HuH-7 (cell line): ENCODE results near the gene MUC21.

ENCODE experiments used
- DNase-seq: peaks from one replicate; pipeline ENCODE4 v3.0.0; 2011; ENCODE audit warnings: low spot score

The MUC21 gene

DNA sequence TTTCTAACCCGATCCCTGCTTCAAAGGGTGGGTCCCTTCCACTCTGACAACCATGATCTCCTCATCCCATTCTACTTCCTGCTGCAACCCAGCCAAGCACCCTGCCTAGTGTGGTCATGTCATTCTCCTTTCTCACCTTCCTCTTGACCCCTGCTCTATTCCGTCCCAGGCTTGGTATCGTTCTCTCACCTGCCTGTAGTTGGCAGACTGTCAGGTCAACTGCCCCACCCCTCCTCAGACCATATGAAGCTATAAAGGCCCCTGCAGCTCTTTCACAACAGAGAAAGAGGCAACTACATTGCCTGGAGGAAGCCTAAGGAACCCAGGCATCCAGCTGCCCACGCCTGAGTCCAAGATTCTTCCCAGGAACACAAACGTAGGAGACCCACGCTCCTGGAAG, at the start of gene MUC21:
Gene MUC21, plus strand, starts transcription at position 280 of the 400 bp plus-strand sequence. CDS start 241 bp downstream, outside the sequence.
- no peak for DNase-seq

DNA sequence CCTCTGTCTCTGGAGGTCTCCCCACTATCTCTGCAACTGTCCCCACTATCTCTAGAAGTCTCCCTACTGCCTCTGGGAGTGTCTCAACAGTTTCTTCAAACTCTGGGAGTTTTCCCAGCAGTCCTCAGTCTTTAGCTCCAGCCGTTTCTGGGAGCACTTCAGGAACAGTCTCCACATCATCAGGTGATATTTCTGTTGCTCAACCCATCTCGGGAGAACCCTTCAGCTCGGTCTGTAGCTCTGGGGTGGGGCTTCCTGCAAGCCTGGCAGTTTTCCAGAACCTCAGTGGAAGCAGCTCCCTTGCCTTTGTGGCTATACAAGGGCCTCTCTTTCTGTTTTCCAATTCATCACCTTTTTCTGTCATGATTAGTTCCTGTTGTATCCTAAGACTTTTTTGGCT, 48.5 kb upstream of the MUC21 start:
- no peak for DNase-seq

DNA sequence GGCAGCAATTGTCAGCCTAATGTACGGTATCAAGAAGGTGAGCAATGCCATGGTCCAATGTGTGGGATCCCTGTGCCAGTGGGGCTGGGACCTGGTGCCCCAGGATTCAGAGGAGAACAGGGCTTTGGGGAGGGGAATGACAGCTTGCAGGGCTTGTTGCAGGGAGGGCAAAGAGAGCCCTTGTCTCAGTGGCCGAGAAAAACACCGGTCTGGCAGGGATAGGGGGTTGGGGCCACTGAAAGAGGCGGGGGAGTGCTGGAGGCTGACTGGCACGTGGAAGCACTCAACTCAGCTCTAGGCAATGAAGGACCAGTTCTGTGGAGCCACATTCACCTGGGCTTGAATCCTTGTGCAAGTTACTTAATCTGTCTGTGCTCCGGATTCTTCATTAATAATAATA, 46.3 kb upstream of the MUC21 start:
- DNase-seq = no peak

DNA sequence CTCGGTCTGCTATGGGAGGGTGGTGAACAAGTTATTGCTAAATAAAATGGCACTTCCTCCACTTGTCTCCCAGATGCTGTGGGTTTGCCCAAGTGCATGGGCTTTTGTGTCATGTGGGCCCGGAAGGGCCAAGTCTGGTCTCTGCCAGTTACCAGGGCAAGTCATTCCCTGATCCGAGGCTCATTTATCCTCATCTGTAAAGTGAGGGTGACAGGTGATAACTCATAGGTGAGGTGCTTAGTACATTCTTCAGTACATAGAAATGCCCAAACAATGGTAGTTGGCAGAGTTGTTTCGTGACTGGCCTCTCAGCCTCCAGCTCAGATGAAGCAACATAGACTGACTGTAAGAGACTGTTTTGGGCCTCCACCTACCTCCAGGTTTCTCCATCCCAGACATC, 44.8 kb upstream of the MUC21 start:
- no peak for DNase-seq

DNA sequence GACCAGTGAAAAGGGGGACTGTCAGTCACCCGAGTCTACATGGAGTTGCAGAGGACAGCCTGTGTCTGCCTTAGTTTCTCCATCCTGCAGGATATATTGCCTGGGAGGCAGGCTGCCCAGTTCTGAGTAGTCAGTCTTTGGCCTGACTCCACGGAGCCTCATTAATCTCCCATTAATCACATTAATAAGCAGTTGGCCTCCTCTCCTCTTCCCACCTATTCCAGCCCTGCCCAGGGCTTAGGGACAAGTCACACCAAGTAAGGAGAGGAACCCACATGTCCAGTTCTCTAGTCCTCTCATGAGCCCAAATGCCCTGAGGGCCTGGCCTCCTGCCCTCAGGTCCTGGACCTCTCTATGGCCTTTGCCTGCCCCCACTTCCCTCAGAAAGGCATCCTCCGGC, 44.0 kb upstream of the MUC21 start:
- DNase-seq = no peak

DNA sequence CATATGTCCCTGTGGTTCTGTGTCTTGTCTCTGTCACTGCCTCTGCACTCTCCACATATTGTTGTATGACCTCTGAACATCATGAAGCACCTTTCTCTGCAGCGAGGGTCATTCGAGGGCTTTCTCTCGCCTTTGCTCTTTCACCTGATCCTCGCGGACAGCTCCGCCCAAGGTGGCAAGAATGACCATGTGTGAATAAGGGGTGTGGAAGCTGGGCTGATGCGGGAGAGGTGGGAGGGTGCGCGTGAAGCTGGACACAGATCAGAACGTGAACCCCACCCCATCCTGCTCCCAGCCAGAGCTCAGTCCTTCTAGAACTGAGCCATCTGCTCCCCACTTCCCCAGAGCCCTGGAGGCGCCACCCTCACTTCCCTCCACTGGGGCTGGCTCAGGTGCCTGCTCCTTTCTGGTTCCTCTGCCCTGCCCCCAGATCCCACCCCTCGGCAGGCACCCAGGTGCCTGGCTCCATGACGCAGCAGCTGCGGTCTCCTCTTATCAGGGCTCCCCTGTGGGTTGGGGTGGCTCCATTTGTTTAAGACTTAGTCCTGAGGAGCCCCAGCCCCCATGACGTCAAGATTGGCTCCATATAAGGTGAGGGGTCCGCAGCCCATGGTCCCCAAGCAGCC, 43.0 kb upstream of the MUC21 start, which contains the start of gene MUCL3:
Gene MUCL3, plus strand, starts transcription at position 613 of the 626 bp plus-strand sequence. CDS start 27 bp downstream, outside the sequence.
- DNase-seq = no peak

DNA sequence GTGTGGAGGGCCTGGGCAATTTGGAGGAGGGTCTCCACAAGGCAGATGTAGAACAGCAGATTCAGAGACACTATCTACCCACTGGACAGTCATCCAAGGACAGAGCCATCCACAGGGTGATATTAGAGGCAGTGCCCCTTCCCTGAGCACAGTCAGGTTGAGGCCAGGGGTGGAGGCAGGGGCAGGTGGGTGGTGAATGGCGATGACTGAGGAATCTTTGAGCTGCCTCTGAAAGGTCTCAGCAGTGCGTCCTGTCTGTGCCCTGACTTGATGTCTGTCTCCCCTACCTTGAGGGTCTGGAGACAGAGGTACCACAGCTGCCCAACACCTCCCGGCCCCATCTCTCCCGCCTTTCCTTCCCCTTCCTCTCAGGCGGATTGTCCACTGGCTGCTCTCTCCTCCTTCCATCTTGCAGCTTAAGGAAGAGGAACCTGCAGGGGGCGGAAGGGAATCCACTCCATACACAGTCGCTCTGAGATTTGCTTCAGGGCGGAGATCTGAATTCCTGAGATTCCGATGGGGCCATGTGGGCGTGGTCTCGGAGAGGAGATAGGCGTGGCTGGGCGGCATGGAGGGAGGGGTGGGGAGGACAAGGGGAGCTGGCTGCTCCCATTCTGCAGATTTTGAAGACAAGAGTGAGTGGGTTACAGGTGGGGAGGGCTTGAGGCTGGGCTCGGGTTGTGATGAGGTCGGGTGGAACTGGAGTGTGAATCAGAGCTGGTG, 41.0 kb upstream of the MUC21 start:
- DNase-seq = peak; percentile 67

DNA sequence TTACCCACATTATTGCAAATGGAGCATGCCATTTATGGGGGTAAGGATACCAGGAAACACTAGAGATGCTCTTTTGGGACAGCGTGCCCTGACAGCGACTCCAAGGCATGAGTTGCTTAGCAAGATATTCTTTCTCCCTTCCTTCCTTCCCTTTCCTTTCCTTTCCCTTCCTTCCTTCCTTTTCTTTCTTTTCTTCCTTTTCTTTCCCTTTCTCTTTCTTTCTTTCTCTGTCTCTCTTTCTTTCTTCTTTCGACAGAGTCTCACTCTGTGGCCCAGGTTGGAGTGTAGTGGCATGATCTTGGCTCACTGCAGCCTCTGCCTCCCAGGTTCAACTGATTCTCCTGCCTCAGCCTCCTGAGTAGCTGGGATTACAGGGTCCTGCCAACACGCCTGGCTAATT, 39.5 kb upstream of the MUC21 start:
- no peak for DNase-seq

DNA sequence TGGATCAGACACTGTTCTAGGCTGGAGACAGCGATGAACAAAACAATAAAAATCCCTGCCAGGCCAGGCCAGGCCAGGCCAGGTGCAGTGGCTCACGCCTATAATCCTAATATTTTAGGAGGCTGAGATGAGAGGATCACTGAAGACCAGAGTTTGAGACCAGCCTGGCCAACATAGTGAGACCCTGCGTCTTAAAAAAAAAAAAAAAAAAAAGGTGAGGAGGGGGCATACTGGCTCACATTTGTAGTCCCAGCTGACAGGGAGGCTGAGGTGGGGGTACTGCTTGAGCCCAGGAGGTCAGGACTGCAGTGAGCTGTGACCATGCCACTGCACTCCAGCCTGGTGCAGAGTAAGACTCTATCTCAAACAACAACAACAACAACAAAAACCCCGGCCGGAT, 38.2 kb upstream of the MUC21 start:
- DNase-seq = no peak

DNA sequence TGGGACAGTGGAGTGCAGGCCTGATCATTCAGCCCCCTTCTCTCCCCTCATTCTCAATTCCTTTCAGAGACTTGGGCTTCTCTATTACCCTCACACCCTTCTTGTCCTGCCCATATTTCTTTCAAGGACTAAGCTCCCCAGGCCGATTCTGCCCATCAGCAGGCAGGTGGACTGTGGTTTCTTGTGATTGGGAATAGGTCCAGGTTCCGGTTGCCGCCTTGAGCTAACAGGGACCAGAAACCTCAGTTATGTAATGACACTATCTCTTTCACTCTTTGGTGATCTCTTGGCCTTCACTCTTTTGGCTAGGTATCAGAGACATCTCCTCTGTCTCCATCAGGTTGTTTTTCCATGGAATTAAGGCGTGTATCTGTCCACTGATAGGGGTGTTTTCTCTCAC, 36.3 kb upstream of the MUC21 start:
- no peak for DNase-seq

DNA sequence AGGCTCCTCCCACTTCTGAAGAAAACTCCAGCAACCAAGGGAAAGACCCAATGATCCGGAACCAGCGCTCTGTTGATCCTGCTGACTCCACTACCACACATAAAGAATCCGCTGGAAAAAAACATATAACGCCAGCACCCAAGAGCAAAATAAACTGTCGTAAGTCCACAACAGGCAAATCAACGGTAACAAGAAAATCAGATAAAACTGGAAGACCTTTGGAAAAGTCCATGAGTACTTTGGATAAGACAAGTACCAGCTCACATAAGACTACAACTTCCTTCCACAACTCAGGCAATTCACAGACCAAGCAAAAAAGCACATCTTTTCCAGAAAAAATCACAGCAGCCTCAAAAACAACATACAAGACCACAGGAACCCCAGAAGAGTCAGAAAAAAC, 34.7 kb upstream of the MUC21 start:
- no peak for DNase-seq

DNA sequence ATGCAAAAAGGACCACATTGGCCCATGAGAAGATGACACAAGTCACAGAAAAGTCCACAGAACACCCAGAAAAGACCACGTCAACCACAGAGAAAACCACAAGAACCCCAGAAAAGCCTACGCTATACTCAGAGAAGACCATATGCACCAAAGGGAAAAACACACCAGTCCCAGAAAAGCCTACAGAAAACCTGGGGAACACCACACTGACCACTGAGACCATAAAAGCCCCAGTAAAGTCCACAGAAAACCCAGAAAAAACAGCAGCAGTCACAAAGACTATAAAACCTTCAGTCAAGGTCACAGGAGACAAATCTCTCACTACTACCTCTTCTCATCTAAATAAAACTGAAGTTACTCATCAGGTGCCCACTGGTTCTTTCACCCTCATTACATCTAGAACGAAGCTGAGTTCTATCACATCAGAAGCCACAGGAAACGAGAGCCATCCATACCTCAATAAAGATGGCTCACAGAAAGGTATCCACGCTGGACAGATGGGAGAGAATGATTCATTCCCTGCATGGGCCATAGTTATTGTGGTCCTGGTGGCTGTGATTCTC, 31.5 kb upstream of the MUC21 start:
- no peak for DNase-seq

DNA sequence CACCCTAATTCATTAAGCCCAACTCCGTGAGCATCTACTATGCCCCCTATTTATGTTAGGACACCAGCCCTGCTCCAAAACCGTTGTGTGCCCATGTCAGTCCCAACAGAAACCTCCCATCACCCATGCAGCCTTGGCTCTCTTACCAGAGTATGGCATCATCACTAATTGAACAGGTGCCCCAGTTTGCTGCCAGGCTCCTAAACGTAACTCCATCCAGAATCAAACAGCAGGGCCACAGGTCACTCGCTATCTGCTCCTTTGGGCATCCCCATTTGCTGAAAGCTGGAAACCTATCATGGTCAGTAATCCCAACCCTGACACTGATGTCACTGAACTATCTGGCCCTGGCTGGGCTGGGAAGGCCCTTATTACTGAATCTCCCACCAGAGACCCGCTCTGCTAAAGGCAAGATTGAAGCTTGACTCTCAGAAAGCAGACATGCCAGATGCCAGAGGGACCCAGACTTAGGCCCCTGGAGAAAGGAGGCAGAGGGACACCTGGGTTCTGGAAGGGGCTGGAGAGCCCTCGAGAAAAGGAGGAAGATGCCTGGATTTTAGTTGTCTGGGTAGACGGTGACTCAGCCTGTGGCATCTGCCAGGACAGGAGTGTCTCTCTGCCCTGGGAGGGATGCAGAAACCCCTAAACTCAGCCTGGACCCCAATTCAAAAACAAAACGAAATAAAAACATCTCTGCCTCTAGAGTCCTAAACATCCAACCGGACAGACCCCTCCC, 28.7 kb upstream of the MUC21 start:
- no peak for DNase-seq

DNA sequence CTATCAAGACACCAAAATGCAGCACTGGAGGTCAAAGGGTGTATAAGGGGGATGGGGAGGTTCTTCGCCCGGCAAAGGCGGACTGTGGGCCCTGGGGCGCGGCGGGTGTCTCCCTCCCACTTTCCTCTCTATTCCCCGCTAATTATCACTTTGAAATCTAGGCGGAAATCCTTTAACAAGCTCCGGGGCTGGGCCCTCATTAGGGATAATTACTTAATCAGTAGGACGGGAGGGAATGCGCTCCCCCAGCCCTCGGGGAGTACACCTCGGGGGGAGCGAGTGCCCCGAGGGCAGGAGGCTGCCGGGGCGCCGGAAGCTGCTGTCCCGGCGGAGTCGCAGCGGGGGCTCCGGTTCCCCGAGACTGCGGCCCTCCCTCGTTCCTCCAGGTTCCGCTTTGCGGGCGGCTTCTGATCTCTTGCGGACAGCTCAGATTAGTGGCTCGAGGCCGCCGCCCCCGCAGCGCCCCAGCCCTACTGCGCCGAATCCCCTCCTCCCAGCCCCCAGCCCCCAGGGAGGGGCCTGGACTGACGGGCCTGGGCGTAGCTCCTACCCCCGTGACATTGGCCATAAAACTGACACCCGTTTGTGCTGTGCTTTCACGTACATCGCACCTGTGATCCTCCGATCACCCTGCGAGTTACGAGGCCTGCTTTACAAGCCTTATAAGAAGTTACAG, 28.0 kb upstream of the MUC21 start:
- DNase-seq = no peak

DNA sequence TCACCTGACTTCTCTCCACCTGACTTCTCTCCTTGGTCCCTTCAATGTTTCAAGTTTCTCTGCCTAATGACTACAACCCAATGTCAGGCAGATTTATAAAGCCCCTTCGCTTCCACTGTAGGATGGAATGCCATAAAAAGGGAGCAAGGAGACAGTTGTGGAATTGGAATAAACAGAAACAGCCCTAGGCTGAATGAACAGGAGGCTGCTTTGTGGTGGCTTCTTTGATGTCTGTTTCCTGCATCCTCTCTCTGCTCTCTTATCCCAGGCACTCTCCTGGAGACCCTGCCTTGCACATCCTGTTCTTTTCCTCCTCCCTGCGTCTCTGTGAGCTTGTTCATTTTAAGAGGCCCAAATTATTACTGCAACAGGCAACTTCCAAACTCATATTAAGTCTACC, 25.8 kb upstream of the MUC21 start:
- no peak for DNase-seq

DNA sequence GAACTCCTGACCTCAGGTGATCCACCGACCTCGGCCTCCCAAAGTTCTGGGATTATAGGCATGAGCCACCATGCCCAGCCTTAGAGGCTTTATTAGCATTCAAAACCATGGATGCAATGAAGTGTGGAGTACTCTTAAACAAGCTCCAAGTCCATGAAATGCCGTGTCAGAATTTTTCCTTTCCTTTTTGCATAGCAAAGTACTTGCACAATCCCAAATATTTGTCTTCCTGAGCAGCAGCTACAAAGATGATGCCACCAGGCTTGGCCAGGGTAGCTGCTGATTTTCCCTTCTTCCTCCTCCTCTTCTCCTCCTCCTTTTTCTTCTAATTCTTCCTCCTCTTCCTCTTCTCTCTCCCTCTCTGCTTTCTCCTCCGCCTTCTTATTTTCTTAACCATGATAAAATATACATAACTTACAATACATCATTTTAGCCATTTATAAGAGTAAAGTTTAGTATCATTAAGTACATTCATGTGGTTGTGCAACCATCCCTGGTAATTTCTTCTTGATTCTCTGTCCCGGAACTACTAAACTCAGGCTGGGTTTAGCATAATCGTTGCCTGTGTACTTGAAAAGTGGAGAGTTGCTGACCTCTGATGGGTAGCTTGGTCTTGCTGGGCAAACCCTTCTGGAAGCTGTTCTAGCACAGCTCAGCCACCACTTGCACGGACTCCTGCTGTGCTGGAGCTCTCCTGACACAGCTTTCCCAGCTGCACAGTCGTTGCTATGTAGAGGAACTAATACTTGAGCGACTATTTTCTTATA, 22.4 kb upstream of the MUC21 start:
- no peak for DNase-seq

DNA sequence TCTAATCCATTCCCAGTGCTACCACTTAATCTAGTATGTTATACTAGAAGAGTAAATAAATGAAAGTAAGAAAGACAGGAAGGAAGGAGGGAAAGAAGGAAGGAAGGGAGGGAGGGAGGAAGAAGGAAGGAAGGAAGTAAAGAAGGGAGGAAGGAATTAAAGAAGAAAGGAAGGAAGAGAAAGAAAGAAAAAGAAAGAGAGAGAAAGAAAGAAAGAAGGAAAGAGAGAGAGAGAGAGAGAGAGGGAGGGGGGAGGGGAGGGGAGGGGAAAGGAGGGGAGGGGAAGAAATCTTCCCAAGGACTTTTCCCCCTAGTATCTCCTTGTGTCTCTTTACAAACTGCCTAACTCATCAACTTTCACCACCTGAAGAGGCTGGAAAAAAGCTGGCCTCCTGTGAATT, 20.8 kb upstream of the MUC21 start:
- DNase-seq = no peak

DNA sequence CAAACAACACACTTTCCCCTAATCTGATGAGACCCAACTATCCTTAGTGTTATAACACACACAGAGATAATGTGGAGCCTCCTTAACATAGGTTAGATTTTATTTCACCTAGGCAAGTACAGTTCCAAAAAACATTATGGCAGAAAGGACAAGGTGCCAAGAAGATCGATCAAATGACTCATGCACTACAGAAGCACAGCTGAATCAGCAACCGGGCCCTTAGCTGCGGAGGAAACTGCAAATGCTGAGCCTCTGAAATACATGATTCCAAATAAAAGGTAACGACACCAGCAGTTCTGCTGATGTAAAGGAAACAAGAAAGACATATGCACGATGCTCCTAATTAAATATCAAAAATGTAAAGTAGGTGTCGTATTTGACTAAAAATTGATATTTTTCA, 19.9 kb upstream of the MUC21 start:
- DNase-seq = no peak

DNA sequence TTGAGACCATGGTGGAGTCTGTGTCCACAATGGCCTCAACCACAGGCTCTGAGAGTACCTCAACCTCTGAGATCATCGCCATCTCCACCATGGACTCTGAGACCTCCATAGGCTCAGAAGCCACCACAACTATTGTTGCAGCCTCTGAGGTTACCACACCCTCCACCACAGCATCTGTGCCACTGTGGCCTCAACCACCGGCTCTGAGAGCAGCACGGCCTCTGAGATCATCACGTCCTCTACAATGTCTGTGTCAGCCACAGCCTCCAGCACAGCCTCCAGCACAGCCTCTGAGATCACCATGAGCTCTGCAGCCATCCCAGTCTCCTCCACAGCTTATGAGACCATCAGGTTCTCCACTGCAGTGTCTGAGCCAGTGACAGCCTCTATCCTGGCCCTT, 19.4 kb upstream of the MUC21 start:
- no peak for DNase-seq

DNA sequence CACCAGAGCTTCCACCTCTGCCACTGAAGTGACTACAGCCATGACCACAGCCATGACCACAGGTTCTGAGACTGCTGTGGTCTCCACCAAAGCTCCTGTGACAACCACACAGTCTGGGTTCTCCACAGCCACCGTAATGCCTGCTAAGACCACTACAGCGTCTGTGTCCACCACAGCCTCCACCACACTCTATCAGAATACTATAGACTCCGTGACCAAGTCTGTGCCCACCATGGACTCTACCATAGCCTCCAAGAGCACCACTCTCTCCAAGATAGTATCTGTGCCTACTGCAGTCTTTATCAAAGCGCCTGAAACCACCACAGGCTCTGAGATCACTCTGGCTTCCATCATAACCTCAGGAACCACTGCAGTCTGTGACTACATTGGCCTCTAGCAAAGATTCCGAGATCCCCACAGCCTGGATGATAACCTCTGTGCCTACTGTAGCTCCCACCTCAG, 18.3 kb upstream of the MUC21 start:
- no peak for DNase-seq

DNA sequence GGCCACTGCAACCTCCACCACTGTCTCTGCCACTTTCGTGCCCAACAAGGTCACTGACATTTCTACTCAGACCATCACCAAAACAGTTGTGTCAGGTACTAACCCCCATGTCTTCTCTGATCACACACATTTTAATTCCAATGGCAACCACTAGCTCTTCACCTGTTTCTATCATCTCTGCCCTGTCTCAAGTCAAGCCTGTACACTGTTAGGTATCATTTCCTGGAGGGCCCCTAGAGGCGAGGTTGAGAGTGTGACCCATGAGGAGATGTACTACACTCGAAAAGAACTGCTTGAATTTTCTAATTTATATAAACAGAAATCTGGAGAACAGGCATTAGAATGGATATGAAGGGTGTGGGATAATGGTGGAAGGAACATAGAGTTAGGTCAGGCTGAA, 17.4 kb upstream of the MUC21 start:
- DNase-seq = no peak
